GM23338 (cell line): ENCODE measurements around the gene ELP2. TPM values are rescaled to one million over a fixed set of nuclear protein-coding genes. Genes with fewer than 3 reads are reported as not detected.

ENCODE experiments used
- ATAC-seq: fragments of 200-7000 bp; cut with Tn5 transposase; 3 replicates; pipeline ENCODE4 v1.9.1; 2020
- DNase-seq: peaks from one replicate; pipeline ENCODE4 v3.0.0-alpha.2; 2015; ENCODE audit warnings: low spot score
- H2AFZ ChIP-seq: fragments of 200-600 bp; sonication (generic); 2 replicates; pipeline ENCODE4 v1.8.0; 2016; ENCODE audit warnings: antibody characterized with exemption, mild to moderate bottlenecking, moderate library complexity
- H3F3A ChIP-seq: fragments of 200-600 bp; sonication (generic); replicated peaks from 2 replicates; pipeline ENCODE4 v1.8.0; 2017; ENCODE audit warnings: antibody characterized with exemption, mixed run types, low read depth
- H3K27ac ChIP-seq: fragments of 200-600 bp; sonication (generic); 2 replicates; pipeline ENCODE4 v1.6.1; 2016; ENCODE audit warnings: low read depth
- H3K27me3 ChIP-seq: fragments of 200-600 bp; sonication (generic); 2 replicates; pipeline ENCODE4 v1.8.0; 2016; ENCODE audit warnings: mild to moderate bottlenecking, mixed run types, moderate library complexity; ENCODE audit not compliant: insufficient read depth
- H3K36me3 ChIP-seq: fragments of 200-600 bp; sonication (generic); 2 replicates; pipeline ENCODE4 v1.8.0; 2016; ENCODE audit warnings: mild to moderate bottlenecking; ENCODE audit not compliant: insufficient read depth
- H3K4me1 ChIP-seq: fragments of 200-600 bp; sonication (generic); 2 replicates; pipeline ENCODE4 v1.8.0; 2016; ENCODE audit warnings: mild to moderate bottlenecking, moderate library complexity; ENCODE audit not compliant: insufficient read depth
- H3K4me2 ChIP-seq: fragments of 200-600 bp; sonication (generic); 2 replicates; pipeline ENCODE4 v1.7.1; 2017; ENCODE audit warnings: mixed run types
- H3K4me3 ChIP-seq: fragments of 200-600 bp; sonication (generic); 2 replicates; pipeline ENCODE4 v1.6.1; 2016; ENCODE audit warnings: mixed run types
- H3K79me2 ChIP-seq: fragments of 200-600 bp; sonication (generic); replicated peaks from 2 replicates; pipeline ENCODE4 v1.8.0; 2017; ENCODE audit warnings: mild to moderate bottlenecking; ENCODE audit not compliant: insufficient read depth
- H3K9me2 ChIP-seq: fragments of 200-600 bp; sonication (generic); 2 replicates; pipeline ENCODE4 v1.8.0; 2017; ENCODE audit not compliant: insufficient read depth
- H4K20me1 ChIP-seq: fragments of 200-600 bp; sonication (generic); replicated peaks from 2 replicates; pipeline ENCODE4 v1.8.0; 2017; ENCODE audit warnings: mild to moderate bottlenecking; ENCODE audit not compliant: insufficient read depth
- H3K27ac Mint-ChIP-seq: 2 replicates; pipeline ENCODE4 v1.8.0; 2020; ENCODE audit warnings: inconsistent platforms, mild to moderate bottlenecking, moderate library complexity, mixed read lengths
- H3K27me3 Mint-ChIP-seq: 3 replicates; pipeline ENCODE4 v1.8.0; 2022; ENCODE audit warnings: low read depth, mild to moderate bottlenecking, moderate library complexity, mixed read lengths, inconsistent platforms; ENCODE audit not compliant: insufficient read depth, poor library complexity
- H3K36me3 Mint-ChIP-seq: 3 replicates; pipeline ENCODE4 v1.8.0; 2021; ENCODE audit warnings: low read depth, mild to moderate bottlenecking, inconsistent platforms, moderate library complexity, mixed read lengths
- H3K4me1 Mint-ChIP-seq: 3 replicates; pipeline ENCODE4 v1.8.0; 2020; ENCODE audit warnings: mild to moderate bottlenecking, inconsistent platforms, mixed read lengths
- H3K4me3 Mint-ChIP-seq: 3 replicates; pipeline ENCODE4 v1.8.0; 2021; ENCODE audit warnings: moderate library complexity, mild to moderate bottlenecking, inconsistent platforms, mixed read lengths
- H3K9me3 Mint-ChIP-seq: 3 replicates; pipeline ENCODE4 v1.8.0; 2020; ENCODE audit warnings: moderate library complexity, mild to moderate bottlenecking, inconsistent platforms, mixed read lengths
- CREB1 ChIP-seq: fragments of 250-450 bp; sonication (Bioruptor Pico); IDR thresholded peaks from 2 replicates; pipeline ENCODE4 v1.5.0; 2020; ENCODE audit warnings: low read depth, mild to moderate bottlenecking, moderate library complexity
- EZH2 ChIP-seq: fragments of 200-600 bp; sonication (generic); IDR thresholded peaks from one replicate; pipeline ENCODE4 v1.8.0; 2017; ENCODE audit warnings: antibody characterized with exemption, mild to moderate bottlenecking, low read depth; ENCODE audit not compliant: unreplicated experiment
- EZH2phosphoT487 ChIP-seq: fragments of 200-600 bp; sonication (generic); IDR thresholded peaks from one replicate; pipeline ENCODE4 v1.8.1; 2018; ENCODE audit warnings: antibody characterized with exemption; ENCODE audit not compliant: unreplicated experiment
- JUNB ChIP-seq: IDR thresholded peaks from one replicate; pipeline ENCODE4 v1.6.1; 2016; ENCODE audit warnings: antibody characterized with exemption; ENCODE audit not compliant: unreplicated experiment
- NANOG ChIP-seq: IDR thresholded peaks from 2 replicates; pipeline ENCODE4 v1.6.1; 2016; ENCODE audit warnings: antibody characterized with exemption, borderline replicate concordance
- POLR2AphosphoS5 ChIP-seq: IDR thresholded peaks from 2 replicates; pipeline ENCODE4 v1.6.1; 2016; ENCODE audit warnings: antibody characterized with exemption, low read depth
- STAT1 ChIP-seq: IDR thresholded peaks from one replicate; pipeline ENCODE4 v1.6.1; 2016; ENCODE audit warnings: antibody characterized with exemption; ENCODE audit not compliant: unreplicated experiment
- ZNF114 ChIP-seq: fragments of 250-450 bp; sonication (Bioruptor Pico); IDR thresholded peaks from 2 replicates; pipeline ENCODE4 v1.5.0; 2020; ENCODE audit warnings: mild to moderate bottlenecking, moderate library complexity
- ZNF331 ChIP-seq: fragments of 250-450 bp; sonication (Bioruptor Pico); IDR thresholded peaks from 2 replicates; pipeline ENCODE4 v1.5.0; 2020; ENCODE audit warnings: low read depth, mild to moderate bottlenecking, moderate library complexity
- polyA plus RNA-seq: library from polyadenylated mRNA; unstranded; fragments of >200 nt; fragmentation: Nextera tagmentation; extraction: Ambion mirVana; gene quantifications from 2 replicates; pipeline ENCODE4 v1.2.1, GENCODE V29; 2016
- total RNA-seq: library from RNA; depleted of rRNA; stranded (reverse); fragments of >200 nt; shearing (Covaris generic); gene quantifications from 2 replicates; pipeline ENCODE4 v1.2.3, GENCODE V29; 2014
- TF ChIP-seq, protein P1 (sequence below): IDR thresholded peaks from 2 replicates; pipeline ENCODE4 v1.6.1; 2016; ENCODE audit warnings: antibody characterized with exemption
- TF ChIP-seq, protein P2 (sequence below), 2 experiments: fragments of 200-600 bp in 1 of 2; sonication (generic) in 1 of 2; conservative IDR thresholded peaks; 2 replicates each; pipeline versions ENCODE4 v1.5.1 to v1.6.1; 2016 to 2017; ENCODE audit warnings: antibody characterized with exemption in 2 of 2, low read depth in 2 of 2, mild to moderate bottlenecking in 2 of 2, moderate library complexity in 1 of 2
- TF ChIP-seq, protein P3 (sequence below): fragments of 250-450 bp; sonication (Bioruptor Pico); IDR thresholded peaks from 2 replicates; pipeline ENCODE4 v1.5.0; 2020; ENCODE audit warnings: mild to moderate bottlenecking, moderate library complexity
- TF ChIP-seq, protein P4 (sequence below): IDR thresholded peaks from one replicate; pipeline ENCODE4 v1.6.1; 2018; ENCODE audit warnings: antibody characterized with exemption; ENCODE audit not compliant: unreplicated experiment

Gene ELP2
- total and polyA plus RNA-seq, 2 experiments from 2014 or later = 119 to 135 TPM

DNA sequence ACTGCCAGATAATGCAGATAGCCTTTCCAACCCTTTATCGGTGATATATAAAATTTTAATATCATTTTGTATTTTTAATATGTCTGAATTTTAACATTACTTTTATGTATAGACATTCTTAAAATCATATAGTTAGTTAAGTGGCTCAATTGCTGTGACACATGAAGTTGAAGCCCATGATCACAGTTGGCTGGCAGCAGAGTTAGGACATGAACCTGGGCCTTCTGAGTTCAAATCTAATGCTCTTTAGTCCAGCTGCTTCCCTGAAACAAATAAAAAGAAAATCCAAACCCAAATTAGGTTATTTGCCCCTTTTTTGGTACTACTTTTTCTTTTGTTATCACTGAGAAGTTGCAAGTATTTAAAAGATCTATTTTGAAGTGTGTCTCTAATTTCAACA, 5.6 kb downstream of the ELP2 start:
- peaks cover 51% of the 10 kb centered on the region for H4K20me1 ChIP-seq

More for the DNA sequence above, 5.6 kb downstream of the ELP2 start:
- Mint-ChIP-seq H3K9me3 (no peaks in the 10 kb centered on the region), H3K4me3 (no peak overlapping the region), H3K36me3 (peaks cover 51% of the 10 kb centered on the region), H3K4me1 (peaks cover 15% of the 10 kb centered on the region), H3K27me3 (no peaks in the 10 kb centered on the region), H3K27ac (no peak overlapping the region)
- DNase-seq = no peak
- H3K27ac ChIP-seq = no peak overlapping the region
- no peaks in the 10 kb centered on the region for H3K27me3 ChIP-seq
- H3K4me1 ChIP-seq = peaks cover 23% of the 10 kb centered on the region
- ATAC-seq = no peak
- no peaks in the 10 kb centered on the region for H3F3A ChIP-seq
- no peak overlapping the region for H3K4me2 ChIP-seq
- peaks cover 47% of the 10 kb centered on the region for H3K36me3 ChIP-seq
- no peaks in the 10 kb centered on the region for H3K9me2 ChIP-seq
- TF ChIP-seq, protein P1, sequence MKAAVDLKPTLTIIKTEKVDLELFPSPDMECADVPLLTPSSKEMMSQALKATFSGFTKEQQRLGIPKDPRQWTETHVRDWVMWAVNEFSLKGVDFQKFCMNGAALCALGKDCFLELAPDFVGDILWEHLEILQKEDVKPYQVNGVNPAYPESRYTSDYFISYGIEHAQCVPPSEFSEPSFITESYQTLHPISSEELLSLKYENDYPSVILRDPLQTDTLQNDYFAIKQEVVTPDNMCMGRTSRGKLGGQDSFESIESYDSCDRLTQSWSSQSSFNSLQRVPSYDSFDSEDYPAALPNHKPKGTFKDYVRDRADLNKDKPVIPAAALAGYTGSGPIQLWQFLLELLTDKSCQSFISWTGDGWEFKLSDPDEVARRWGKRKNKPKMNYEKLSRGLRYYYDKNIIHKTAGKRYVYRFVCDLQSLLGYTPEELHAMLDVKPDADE = no peak
- TF ChIP-seq NANOG = no peak
- no peak for TF ChIP-seq EZH2
- TF ChIP-seq JUNB = no peak
- no peak for TF ChIP-seq POLR2AphosphoS5
- no peak for TF ChIP-seq ZNF114
- TF ChIP-seq CREB1 (CRISPR knock-in tag) = no peak
- TF ChIP-seq ZNF331 (CRISPR knock-in tag) = no peak
- TF ChIP-seq, protein P2, sequence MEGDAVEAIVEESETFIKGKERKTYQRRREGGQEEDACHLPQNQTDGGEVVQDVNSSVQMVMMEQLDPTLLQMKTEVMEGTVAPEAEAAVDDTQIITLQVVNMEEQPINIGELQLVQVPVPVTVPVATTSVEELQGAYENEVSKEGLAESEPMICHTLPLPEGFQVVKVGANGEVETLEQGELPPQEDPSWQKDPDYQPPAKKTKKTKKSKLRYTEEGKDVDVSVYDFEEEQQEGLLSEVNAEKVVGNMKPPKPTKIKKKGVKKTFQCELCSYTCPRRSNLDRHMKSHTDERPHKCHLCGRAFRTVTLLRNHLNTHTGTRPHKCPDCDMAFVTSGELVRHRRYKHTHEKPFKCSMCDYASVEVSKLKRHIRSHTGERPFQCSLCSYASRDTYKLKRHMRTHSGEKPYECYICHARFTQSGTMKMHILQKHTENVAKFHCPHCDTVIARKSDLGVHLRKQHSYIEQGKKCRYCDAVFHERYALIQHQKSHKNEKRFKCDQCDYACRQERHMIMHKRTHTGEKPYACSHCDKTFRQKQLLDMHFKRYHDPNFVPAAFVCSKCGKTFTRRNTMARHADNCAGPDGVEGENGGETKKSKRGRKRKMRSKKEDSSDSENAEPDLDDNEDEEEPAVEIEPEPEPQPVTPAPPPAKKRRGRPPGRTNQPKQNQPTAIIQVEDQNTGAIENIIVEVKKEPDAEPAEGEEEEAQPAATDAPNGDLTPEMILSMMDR (conservative IDR thresholded peaks at IDR 0.05; ENCODE audit: low read depth in 2 of 2) = no peak
- TF ChIP-seq, protein P3, sequence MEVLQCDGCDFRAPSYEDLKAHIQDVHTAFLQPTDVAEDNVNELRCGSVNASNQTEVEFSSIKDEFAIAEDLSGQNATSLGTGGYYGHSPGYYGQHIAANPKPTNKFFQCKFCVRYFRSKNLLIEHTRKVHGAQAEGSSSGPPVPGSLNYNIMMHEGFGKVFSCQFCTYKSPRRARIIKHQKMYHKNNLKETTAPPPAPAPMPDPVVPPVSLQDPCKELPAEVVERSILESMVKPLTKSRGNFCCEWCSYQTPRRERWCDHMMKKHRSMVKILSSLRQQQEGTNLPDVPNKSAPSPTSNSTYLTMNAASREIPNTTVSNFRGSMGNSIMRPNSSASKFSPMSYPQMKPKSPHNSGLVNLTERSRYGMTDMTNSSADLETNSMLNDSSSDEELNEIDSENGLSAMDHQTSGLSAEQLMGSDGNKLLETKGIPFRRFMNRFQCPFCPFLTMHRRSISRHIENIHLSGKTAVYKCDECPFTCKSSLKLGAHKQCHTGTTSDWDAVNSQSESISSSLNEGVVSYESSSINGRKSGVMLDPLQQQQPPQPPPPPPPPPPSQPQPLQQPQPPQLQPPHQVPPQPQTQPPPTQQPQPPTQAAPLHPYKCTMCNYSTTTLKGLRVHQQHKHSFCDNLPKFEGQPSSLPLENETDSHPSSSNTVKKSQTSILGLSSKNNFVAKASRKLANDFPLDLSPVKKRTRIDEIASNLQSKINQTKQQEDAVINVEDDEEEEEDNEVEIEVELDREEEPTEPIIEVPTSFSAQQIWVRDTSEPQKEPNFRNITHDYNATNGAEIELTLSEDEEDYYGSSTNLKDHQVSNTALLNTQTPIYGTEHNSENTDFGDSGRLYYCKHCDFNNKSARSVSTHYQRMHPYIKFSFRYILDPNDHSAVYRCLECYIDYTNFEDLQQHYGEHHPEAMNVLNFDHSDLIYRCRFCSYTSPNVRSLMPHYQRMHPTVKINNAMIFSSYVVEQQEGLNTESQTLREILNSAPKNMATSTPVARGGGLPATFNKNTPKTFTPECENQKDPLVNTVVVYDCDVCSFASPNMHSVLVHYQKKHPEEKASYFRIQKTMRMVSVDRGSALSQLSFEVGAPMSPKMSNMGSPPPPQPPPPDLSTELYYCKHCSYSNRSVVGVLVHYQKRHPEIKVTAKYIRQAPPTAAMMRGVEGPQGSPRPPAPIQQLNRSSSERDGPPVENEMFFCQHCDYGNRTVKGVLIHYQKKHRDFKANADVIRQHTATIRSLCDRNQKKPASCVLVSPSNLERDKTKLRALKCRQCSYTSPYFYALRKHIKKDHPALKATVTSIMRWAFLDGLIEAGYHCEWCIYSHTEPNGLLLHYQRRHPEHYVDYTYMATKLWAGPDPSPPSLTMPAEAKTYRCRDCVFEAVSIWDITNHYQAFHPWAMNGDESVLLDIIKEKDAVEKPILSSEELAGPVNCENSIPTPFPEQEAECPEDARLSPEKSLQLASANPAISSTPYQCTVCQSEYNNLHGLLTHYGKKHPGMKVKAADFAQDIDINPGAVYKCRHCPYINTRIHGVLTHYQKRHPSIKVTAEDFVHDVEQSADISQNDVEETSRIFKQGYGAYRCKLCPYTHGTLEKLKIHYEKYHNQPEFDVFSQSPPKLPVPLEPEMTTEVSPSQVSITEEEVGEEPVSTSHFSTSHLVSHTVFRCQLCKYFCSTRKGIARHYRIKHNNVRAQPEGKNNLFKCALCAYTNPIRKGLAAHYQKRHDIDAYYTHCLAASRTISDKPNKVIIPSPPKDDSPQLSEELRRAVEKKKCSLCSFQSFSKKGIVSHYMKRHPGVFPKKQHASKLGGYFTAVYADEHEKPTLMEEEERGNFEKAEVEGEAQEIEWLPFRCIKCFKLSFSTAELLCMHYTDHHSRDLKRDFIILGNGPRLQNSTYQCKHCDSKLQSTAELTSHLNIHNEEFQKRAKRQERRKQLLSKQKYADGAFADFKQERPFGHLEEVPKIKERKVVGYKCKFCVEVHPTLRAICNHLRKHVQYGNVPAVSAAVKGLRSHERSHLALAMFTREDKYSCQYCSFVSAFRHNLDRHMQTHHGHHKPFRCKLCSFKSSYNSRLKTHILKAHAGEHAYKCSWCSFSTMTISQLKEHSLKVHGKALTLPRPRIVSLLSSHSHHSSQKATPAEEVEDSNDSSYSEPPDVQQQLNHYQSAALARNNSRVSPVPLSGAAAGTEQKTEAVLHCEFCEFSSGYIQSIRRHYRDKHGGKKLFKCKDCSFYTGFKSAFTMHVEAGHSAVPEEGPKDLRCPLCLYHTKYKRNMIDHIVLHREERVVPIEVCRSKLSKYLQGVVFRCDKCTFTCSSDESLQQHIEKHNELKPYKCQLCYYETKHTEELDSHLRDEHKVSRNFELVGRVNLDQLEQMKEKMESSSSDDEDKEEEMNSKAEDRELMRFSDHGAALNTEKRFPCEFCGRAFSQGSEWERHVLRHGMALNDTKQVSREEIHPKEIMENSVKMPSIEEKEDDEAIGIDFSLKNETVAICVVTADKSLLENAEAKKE (CRISPR knock-in tag) = no peak
- no peak for TF ChIP-seq EZH2phosphoT487
- TF ChIP-seq, protein P4, sequence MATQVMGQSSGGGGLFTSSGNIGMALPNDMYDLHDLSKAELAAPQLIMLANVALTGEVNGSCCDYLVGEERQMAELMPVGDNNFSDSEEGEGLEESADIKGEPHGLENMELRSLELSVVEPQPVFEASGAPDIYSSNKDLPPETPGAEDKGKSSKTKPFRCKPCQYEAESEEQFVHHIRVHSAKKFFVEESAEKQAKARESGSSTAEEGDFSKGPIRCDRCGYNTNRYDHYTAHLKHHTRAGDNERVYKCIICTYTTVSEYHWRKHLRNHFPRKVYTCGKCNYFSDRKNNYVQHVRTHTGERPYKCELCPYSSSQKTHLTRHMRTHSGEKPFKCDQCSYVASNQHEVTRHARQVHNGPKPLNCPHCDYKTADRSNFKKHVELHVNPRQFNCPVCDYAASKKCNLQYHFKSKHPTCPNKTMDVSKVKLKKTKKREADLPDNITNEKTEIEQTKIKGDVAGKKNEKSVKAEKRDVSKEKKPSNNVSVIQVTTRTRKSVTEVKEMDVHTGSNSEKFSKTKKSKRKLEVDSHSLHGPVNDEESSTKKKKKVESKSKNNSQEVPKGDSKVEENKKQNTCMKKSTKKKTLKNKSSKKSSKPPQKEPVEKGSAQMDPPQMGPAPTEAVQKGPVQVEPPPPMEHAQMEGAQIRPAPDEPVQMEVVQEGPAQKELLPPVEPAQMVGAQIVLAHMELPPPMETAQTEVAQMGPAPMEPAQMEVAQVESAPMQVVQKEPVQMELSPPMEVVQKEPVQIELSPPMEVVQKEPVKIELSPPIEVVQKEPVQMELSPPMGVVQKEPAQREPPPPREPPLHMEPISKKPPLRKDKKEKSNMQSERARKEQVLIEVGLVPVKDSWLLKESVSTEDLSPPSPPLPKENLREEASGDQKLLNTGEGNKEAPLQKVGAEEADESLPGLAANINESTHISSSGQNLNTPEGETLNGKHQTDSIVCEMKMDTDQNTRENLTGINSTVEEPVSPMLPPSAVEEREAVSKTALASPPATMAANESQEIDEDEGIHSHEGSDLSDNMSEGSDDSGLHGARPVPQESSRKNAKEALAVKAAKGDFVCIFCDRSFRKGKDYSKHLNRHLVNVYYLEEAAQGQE = no peak
- TF ChIP-seq STAT1 = no peak
- H3K4me3 ChIP-seq = no peak overlapping the region
- H3K79me2 ChIP-seq = peaks cover 66% of the 10 kb centered on the region
- no peak overlapping the region for H2AFZ ChIP-seq
